Ovary (tissue), 3 donors: ENCODE results near the gene UNC93B1.

Source experiments
- CTCF ChIP-seq, 3 donors: fragments of 450-650 bp in 2 of 3; fragments of 200-600 bp in 1 of 3; IDR thresholded peaks; one replicate each; pipeline versions ENCODE4 v1.5.1 to v1.8.0; 2016 to 2022; ENCODE audit warnings: antibody characterized with exemption in 3 of 3, mild to moderate bottlenecking in 1 of 3
- EP300 ChIP-seq: sonication (generic); formaldehyde crosslinking; IDR thresholded peaks from one replicate; pipeline ENCODE4 v1.6.1; 2017; ENCODE audit warnings: antibody characterized with exemption
- POLR2A ChIP-seq: fragments of 450-650 bp; IDR thresholded peaks from one replicate; pipeline ENCODE4 v1.6.1; 2017; ENCODE audit warnings: antibody characterized with exemption, mild to moderate bottlenecking, moderate library complexity
- donor health status: DM: no; HTN: no; CAD: no.

GRCh38 chr11:67983951-67984350, 19.9 kb downstream of the UNC93B1 start:
- TF ChIP-seq CTCF (IDR thresholded peaks at IDR 0.05) (no peak), POLR2A (no peak), EP300 (no peak)
